HepG2 (cell line): ENCODE data around the gene ERC1. TPM values are rescaled to one million over a fixed set of nuclear protein-coding genes. Genes with fewer than 3 reads are reported as not detected.

ENCODE experiments used
- ATAC-seq: fragments of 200-7000 bp; cut with Tn5 transposase; 3 replicates; pipeline ENCODE4 v1.9.1; 2020; ENCODE audit warnings: mild to moderate bottlenecking, moderate library complexity
- BruUV-seq: library from RNA; stranded (reverse); fragments of 400-500 nt; replicated peaks from 2 replicates; lab custom pipeline; 2021; lab: Mats Ljungman, UMichigan
- CTCF ChIA-PET: fragments of 300-600 bp; formaldehyde crosslinking; extraction: SDS; loops from one replicate; lab custom pipeline; 2021; ENCODE audit warnings: low total read pairs, inconsistent platforms, low intra/inter-chr PET ratio; lab: Yijun Ruan, JAX
- POLR2A ChIA-PET: fragments of 350-600 bp; sonication (Branson Sonifier 250); formaldehyde crosslinking; loops from one replicate; lab custom pipeline; 2020; ENCODE audit warnings: antibody characterized with exemption, inconsistent platforms; lab: Yijun Ruan, JAX
- DNase-seq: peaks from one replicate; pipeline ENCODE4 v3.0.0-alpha.2; 2015; ENCODE audit warnings: low spot score
- FAIRE-seq: peaks from 3 replicates; lab custom pipeline; 2011; peaks lifted over from hg19 to GRCh38; lab: Jason Lieb, UNC
- H2AFZ ChIP-seq: one replicate; pipeline ENCODE4 v1.6.1; 2011; ENCODE audit warnings: low read length, inconsistent platforms
- H3K27ac ChIP-seq: fragments of 300-600 bp; 3 replicates; pipeline ENCODE4 v1.8.0; 2011; ENCODE audit warnings: mixed run types, mild to moderate bottlenecking, mixed read lengths, low read length, inconsistent platforms; ENCODE audit not compliant: insufficient read depth; ENCODE audit errors: extremely low read length
- H3K27me3 ChIP-seq, 2 experiments: fragments of 200-600 bp in 1 of 2; 2 replicates in 1 of 2; 3 replicates in 1 of 2; pipeline versions ENCODE4 v1.6.0 to v1.8.0; 2011; ENCODE audit warnings: low read length in 2 of 2, mild to moderate bottlenecking in 2 of 2, moderate library complexity in 2 of 2, inconsistent platforms in 1 of 2; ENCODE audit not compliant: insufficient read depth in 2 of 2, control insufficient read depth in 1 of 2
- H3K36me3 ChIP-seq, 2 experiments: fragments of 200-600 bp in 1 of 2; replicated peaks in 1 of 2; 2 replicates in 1 of 2; 3 replicates in 1 of 2; pipeline versions ENCODE4 v1.5.1 to v1.8.0; 2011; ENCODE audit warnings: low read length in 2 of 2, inconsistent platforms in 1 of 2; ENCODE audit not compliant: insufficient read depth in 2 of 2, control insufficient read depth in 1 of 2
- H3K4me1 ChIP-seq: 2 replicates; pipeline ENCODE4 v1.5.1; 2012; ENCODE audit warnings: low read length, inconsistent platforms; ENCODE audit not compliant: insufficient read depth
- H3K4me2 ChIP-seq: 2 replicates; pipeline ENCODE4 v1.6.0; 2011; ENCODE audit warnings: low read depth, low read length, inconsistent platforms
- H3K4me3 ChIP-seq, 3 experiments: fragments of 200-600 bp in 1 of 3; sonication (generic), shearing (Covaris generic) in 1 of 3; replicated peaks in 1 of 3; 2 replicates each; pipeline ENCODE4 v1.5.1; 2011 to 2016; ENCODE audit warnings: low read length in 3 of 3, inconsistent platforms in 2 of 3, low read depth in 2 of 3, mild to moderate bottlenecking in 2 of 3, control low read depth in 1 of 3, mixed read lengths in 1 of 3; ENCODE audit not compliant: insufficient read depth in 1 of 3
- H3K79me2 ChIP-seq: one replicate; pipeline ENCODE4 v1.6.1; 2011; ENCODE audit warnings: low read length, inconsistent platforms; ENCODE audit not compliant: insufficient read depth
- H3K9ac ChIP-seq: 2 replicates; pipeline ENCODE4 v1.6.0; 2011; ENCODE audit warnings: mild to moderate bottlenecking, low read depth, low read length, inconsistent platforms; ENCODE audit not compliant: insufficient read depth
- H3K9me3 ChIP-seq: 2 replicates; pipeline ENCODE4 v1.5.1; 2012; ENCODE audit warnings: mild to moderate bottlenecking, low read length
- H4K20me1 ChIP-seq: 2 replicates; pipeline ENCODE4 v1.6.0; 2011; ENCODE audit warnings: inconsistent platforms, mild to moderate bottlenecking, low read length, moderate library complexity; ENCODE audit not compliant: insufficient read depth
- MAFG ChIP-seq: sonication (generic); formaldehyde crosslinking; IDR thresholded peaks from 2 replicates; pipeline ENCODE4 v1.5.1; 2020; ENCODE audit warnings: mild to moderate bottlenecking, missing genetic modification reagents
- MIER3 ChIP-seq: IDR thresholded peaks from 2 replicates; pipeline ENCODE4 v1.6.1; 2016; ENCODE audit warnings: missing compliant biosample characterization, borderline replicate concordance
- PCBP1 ChIP-seq: fragments of 200-400 bp; formaldehyde crosslinking; IDR thresholded peaks from 2 replicates; pipeline ENCODE4 v1.6.1; 2017; ENCODE audit warnings: mild to moderate bottlenecking, low read depth, low read length, borderline replicate concordance
- RAD51 ChIP-seq: fragments of 450-650 bp; IDR thresholded peaks from 2 replicates; pipeline ENCODE4 v1.6.1; 2016; ENCODE audit warnings: borderline replicate concordance
- TRIM24 ChIP-seq: sonication (generic); formaldehyde crosslinking; IDR thresholded peaks from 2 replicates; pipeline ENCODE4 v1.8.0; 2022; ENCODE audit warnings: mild to moderate bottlenecking, missing genetic modification reagents
- ZFX ChIP-seq: sonication (generic); formaldehyde crosslinking; IDR thresholded peaks from 2 replicates; pipeline ENCODE4 v1.4.0; 2020; ENCODE audit warnings: mild to moderate bottlenecking, low read depth, missing genetic modification reagents, moderate library complexity
- ZNF101 ChIP-seq: sonication (generic); formaldehyde crosslinking; IDR thresholded peaks from 2 replicates; pipeline ENCODE4 v1.4.0; 2020; ENCODE audit warnings: mild to moderate bottlenecking, low read depth, missing genetic modification reagents, borderline replicate concordance
- ZNF235 ChIP-seq: sonication (generic); formaldehyde crosslinking; IDR thresholded peaks from 2 replicates; pipeline ENCODE4 v1.8.1; 2023; ENCODE audit warnings: mild to moderate bottlenecking, missing genetic modification reagents, borderline replicate concordance
- ZNF563 ChIP-seq: sonication (generic); formaldehyde crosslinking; IDR thresholded peaks from 2 replicates; pipeline ENCODE4 v1.8.0; 2022; ENCODE audit warnings: mild to moderate bottlenecking, moderate library complexity, missing genetic modification reagents
- ZNF629 ChIP-seq: sonication (generic); formaldehyde crosslinking; conservative IDR thresholded peaks from 2 replicates; pipeline ENCODE4 v1.5.0; 2020; ENCODE audit warnings: missing genetic modification reagents
- ZNF883 ChIP-seq: sonication (generic); formaldehyde crosslinking; IDR thresholded peaks from 2 replicates; pipeline ENCODE4 v1.5.1; 2020; ENCODE audit warnings: mild to moderate bottlenecking, missing genetic modification reagents; ENCODE audit errors: not compliant biosample characterization
- WGBS: methylation state at CpG from one replicate; pipeline ENCODE4 v1.1.6; 2017; ENCODE audit warnings: low lambda C conversion rate; 5-methylcytosine and 5-hydroxymethylcytosine counted together
- in situ Hi-C: cut with HindIII; loops from 2 replicates; pipeline ENCODE4 v1.10.0; 2017; ENCODE audit warnings: low pct_unique_long_range_greater_than_20kb; ENCODE audit not compliant: extremely low pct_ligation_motif_present
- intact Hi-C: fragments of 100-400 bp; cut with micrococcal nuclease; formaldehyde crosslinking; loops from one replicate; pipeline ENCODE4 v1.10.0; 2022; ENCODE audit not compliant: unreplicated experiment
- polyA plus RNA-seq, 8 experiments: library from polyadenylated mRNA; depleted of rRNA in 3 of 8; stranded (reverse) in 7 of 8; unstranded in 1 of 8; fragments of >200 nt; fragmentation: Illumina TruSeq in 4 of 8; extraction: Trizol in 4 of 8; gene quantifications; 2 replicates each; pipeline versions ENCODE4 v1.2.1 to v1.2.3, GENCODE V29; 2011 to 2016; ENCODE audit warnings: low read depth in 4 of 8, missing spikeins in 1 of 8, mixed read lengths in 1 of 8; ENCODE audit not compliant: insufficient read depth in 1 of 8
- total RNA-seq, 5 experiments: library from RNA; depleted of rRNA; stranded (reverse); fragments of >200 nt; fragmentation: Illumina TruSeq; extraction: Trizol; gene quantifications; 2 replicates each; pipeline ENCODE4 v1.2.3, GENCODE V29; 2016; ENCODE audit warnings: low read depth in 1 of 5
- TF ChIP-seq, protein P1 (sequence below): IDR thresholded peaks from 2 replicates; pipeline ENCODE4 v1.6.1; 2016; ENCODE audit warnings: missing compliant biosample characterization, missing genetic modification reagents, borderline replicate concordance
- TF ChIP-seq, protein P2 (sequence below): sonication (generic); formaldehyde crosslinking; IDR thresholded peaks from 2 replicates; pipeline ENCODE4 v1.4.0; 2020; ENCODE audit warnings: missing genetic modification reagents
- TF ChIP-seq, protein P3 (sequence below): sonication (generic); formaldehyde crosslinking; IDR thresholded peaks from 2 replicates; pipeline ENCODE4 v1.4.0; 2020; ENCODE audit warnings: missing genetic modification reagents

The ERC1 gene
- total and polyA plus RNA-seq, 2 of the 13 experiments (the other 11 are each of a cell fraction or from before 2014, with no cell fraction given): 6.1 to 12.4 TPM

DNA sequence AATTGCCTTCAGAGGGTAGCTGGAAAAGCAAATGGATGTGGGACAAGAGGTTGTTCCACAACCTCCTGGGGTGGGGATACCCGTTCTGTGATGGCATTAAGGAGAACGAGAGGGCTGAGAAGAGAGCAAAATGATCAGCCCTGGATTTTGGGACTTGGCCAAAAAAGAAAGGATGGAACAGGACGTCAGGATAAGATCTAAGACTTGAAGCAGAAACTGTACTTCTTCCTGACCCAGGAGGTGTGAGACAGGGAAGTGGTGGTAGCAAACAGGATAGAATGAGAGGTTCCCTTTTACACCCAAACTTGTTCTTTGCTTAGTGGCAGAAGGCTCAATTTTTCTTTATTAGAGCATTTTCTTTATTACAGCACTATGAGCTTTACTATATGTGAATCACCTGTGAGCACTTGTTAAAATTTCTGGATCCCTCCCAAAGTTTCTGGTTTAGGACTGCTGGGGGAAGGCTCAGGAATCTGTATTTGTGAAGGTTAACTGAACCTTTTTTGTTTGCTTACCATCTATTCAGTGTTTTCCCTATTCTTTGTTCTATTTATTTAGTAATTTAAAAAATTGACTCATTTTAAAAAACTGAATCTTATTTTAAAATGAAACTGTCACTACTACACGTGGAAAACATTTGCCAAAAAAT, 59.2 kb downstream of the ERC1 start:
- in situ Hi-C loops (no loop called here), intact Hi-C loops (loop anchor here (5.0 kb wide), 1 partner anchor 58 kb away; the partner anchor contains the start of gene ERC1)
- Histone ChIP-seq H3K9ac (no peak overlapping the region), H3K27me3 (no peaks in the 10 kb centered on the region), H3K9me3 (no peaks in the 10 kb centered on the region), H3K79me2 (peaks cover 3% of the 10 kb centered on the region), H3K4me2 (no peak overlapping the region), H3K4me3 (no peak overlapping the region), H4K20me1 (no peaks in the 10 kb centered on the region), H3K36me3 (no peaks in the 10 kb centered on the region), H2AFZ (no peak overlapping the region), H3K27ac (no peak overlapping the region), H3K4me1 (peaks cover 37% of the 10 kb centered on the region)
- FAIRE-seq (no peak), DNase-seq (no peak), ATAC-seq (no peak)
- POLR2A ChIA-PET: no interaction called here
- CTCF ChIA-PET: no interaction called here
- WGBS: 91% methylated on average over 4 of the region's 4 CpGs
- no TSS peak for BruUV-seq
- no peak for TF ChIP-seq ZNF563 (CRISPR knock-in tag)
- no peak for TF ChIP-seq ZNF883
- TF ChIP-seq ZFX (CRISPR knock-in tag): no peak
- TF ChIP-seq MIER3 (CRISPR knock-in tag): no peak
- TF ChIP-seq ZNF629 (CRISPR knock-in tag): no peak
- TF ChIP-seq ZNF101 (CRISPR knock-in tag): no peak
- TF ChIP-seq ZNF235 (CRISPR knock-in tag): no peak
- TF ChIP-seq, protein P1, sequence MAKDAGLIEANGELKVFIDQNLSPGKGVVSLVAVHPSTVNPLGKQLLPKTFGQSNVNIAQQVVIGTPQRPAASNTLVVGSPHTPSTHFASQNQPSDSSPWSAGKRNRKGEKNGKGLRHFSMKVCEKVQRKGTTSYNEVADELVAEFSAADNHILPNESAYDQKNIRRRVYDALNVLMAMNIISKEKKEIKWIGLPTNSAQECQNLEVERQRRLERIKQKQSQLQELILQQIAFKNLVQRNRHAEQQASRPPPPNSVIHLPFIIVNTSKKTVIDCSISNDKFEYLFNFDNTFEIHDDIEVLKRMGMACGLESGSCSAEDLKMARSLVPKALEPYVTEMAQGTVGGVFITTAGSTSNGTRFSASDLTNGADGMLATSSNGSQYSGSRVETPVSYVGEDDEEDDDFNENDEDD (CRISPR knock-in tag): no peak
- TF ChIP-seq MAFG (CRISPR knock-in tag): no peak
- TF ChIP-seq, protein P2, sequence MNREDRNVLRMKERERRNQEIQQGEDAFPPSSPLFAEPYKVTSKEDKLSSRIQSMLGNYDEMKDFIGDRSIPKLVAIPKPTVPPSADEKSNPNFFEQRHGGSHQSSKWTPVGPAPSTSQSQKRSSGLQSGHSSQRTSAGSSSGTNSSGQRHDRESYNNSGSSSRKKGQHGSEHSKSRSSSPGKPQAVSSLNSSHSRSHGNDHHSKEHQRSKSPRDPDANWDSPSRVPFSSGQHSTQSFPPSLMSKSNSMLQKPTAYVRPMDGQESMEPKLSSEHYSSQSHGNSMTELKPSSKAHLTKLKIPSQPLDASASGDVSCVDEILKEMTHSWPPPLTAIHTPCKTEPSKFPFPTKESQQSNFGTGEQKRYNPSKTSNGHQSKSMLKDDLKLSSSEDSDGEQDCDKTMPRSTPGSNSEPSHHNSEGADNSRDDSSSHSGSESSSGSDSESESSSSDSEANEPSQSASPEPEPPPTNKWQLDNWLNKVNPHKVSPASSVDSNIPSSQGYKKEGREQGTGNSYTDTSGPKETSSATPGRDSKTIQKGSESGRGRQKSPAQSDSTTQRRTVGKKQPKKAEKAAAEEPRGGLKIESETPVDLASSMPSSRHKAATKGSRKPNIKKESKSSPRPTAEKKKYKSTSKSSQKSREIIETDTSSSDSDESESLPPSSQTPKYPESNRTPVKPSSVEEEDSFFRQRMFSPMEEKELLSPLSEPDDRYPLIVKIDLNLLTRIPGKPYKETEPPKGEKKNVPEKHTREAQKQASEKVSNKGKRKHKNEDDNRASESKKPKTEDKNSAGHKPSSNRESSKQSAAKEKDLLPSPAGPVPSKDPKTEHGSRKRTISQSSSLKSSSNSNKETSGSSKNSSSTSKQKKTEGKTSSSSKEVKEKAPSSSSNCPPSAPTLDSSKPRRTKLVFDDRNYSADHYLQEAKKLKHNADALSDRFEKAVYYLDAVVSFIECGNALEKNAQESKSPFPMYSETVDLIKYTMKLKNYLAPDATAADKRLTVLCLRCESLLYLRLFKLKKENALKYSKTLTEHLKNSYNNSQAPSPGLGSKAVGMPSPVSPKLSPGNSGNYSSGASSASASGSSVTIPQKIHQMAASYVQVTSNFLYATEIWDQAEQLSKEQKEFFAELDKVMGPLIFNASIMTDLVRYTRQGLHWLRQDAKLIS (CRISPR knock-in tag): no peak
- TF ChIP-seq, protein P3, sequence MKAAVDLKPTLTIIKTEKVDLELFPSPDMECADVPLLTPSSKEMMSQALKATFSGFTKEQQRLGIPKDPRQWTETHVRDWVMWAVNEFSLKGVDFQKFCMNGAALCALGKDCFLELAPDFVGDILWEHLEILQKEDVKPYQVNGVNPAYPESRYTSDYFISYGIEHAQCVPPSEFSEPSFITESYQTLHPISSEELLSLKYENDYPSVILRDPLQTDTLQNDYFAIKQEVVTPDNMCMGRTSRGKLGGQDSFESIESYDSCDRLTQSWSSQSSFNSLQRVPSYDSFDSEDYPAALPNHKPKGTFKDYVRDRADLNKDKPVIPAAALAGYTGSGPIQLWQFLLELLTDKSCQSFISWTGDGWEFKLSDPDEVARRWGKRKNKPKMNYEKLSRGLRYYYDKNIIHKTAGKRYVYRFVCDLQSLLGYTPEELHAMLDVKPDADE (CRISPR knock-in tag): no peak
- TF ChIP-seq TRIM24 (CRISPR knock-in tag): no peak
- no peak for TF ChIP-seq PCBP1
- no peak for TF ChIP-seq RAD51
